ENCODE results near the gene FAM43A. TPM values are rescaled to one million over a fixed set of nuclear protein-coding genes. Genes with fewer than 3 reads are reported as not detected.

FAM43A gene
- total and polyA plus RNA-seq, 2 of the 4 experiments (the other 2 are of a cell fraction), result 3.0 to 11.5 TPM

GRCh38 chr3:194711286-194711685 lies 25.6 kb downstream of the FAM43A start:
- dilution Hi-C loops (cut with HindIII; ENCODE audit: low sequenced_read_pairs, unreplicated experiment), result no loop called here
- intact Hi-C loops (cut with micrococcal nuclease), result no loop called here
- CTCF ChIA-PET, result no interaction called here
- DNase-seq (no peak), ATAC-seq (ENCODE audit: low read depth) (no peak)
- in situ Hi-C loops (cut with MboI; ENCODE audit: low sequenced_read_pairs), result no loop called here
- H2BK15ac ChIP-seq (ENCODE audit: low read depth, low read length), result no peak overlapping the region
- H4K8ac ChIP-seq (ENCODE audit: low read depth in 2 of 2, low read length in 2 of 2), result no peak overlapping the region
- H3K56ac ChIP-seq (ENCODE audit: extremely low read depth, insufficient read depth, low read length), result no peak overlapping the region
- no peaks in the 10 kb centered on the region for H3K36me3 ChIP-seq (ENCODE audit: control insufficient read depth, insufficient read depth, low read length)
- no peak overlapping the region for H2AK5ac ChIP-seq (ENCODE audit: low read depth, low read length)
- H3K9me3 ChIP-seq (ENCODE audit: control insufficient read depth, insufficient read depth, low read length), result peaks cover 3% of the 10 kb centered on the region; the same call in 1 of the 2 replicates
- no peaks in the 10 kb centered on the region for H3K79me1 ChIP-seq (ENCODE audit: low read depth in 1 of 2, low read length in 2 of 2)
- no peak overlapping the region for H3K9ac ChIP-seq (ENCODE audit: low read depth, low read length)
- BruUV-seq (replicated peaks), result no TSS peak
- POLR2A ChIA-PET (ENCODE audit: unreplicated experiment), result no interaction called here
- no peak overlapping the region for H3K4ac ChIP-seq (ENCODE audit: low read depth, low read length)
- no peak overlapping the region for H3K23ac ChIP-seq (ENCODE audit: low read depth, low read length)
- no peak overlapping the region for H2AK9ac ChIP-seq (replicated peaks; ENCODE audit: low read depth, low read length, poor library complexity)
- no peak overlapping the region for H3K18ac ChIP-seq (ENCODE audit: low read depth, low read length)
- H3K4me3 ChIP-seq (ENCODE audit: insufficient read depth, low read depth, low read length), result no peak overlapping the region
- H3K9me1 ChIP-seq (ENCODE audit: insufficient read depth, low read length), result no peaks in the 10 kb centered on the region
- no peak overlapping the region for H4K91ac ChIP-seq (ENCODE audit: insufficient read depth, low read depth, low read length)
- no peak overlapping the region for H2BK5ac ChIP-seq (ENCODE audit: low read depth, low read length, poor library complexity, severe bottlenecking)
- no peak overlapping the region for H3K4me2 ChIP-seq (ENCODE audit: low read depth, low read length)
- no peak overlapping the region for H4K5ac ChIP-seq (ENCODE audit: low read depth, low read length)
- H2AFZ ChIP-seq (replicated peaks; ENCODE audit: low read length, poor library complexity), result no peak overlapping the region
- no peak overlapping the region for H3K14ac ChIP-seq (replicated peaks; ENCODE audit: low read depth, low read length)
- no peak for TF ChIP-seq POLR2A (IDR thresholded peaks at IDR 0.05; ENCODE audit: low read depth, low read length)
- TF ChIP-seq CHD1 (IDR thresholded peaks at IDR 0.05; ENCODE audit: low read depth, low read length), result no peak
- TF ChIP-seq RCOR1 (IDR thresholded peaks at IDR 0.05; ENCODE audit: insufficient replicate concordance, low read length), result no peak
- no peak for TF ChIP-seq CTCF (conservative IDR thresholded peaks at IDR 0.05; ENCODE audit: low read depth, low read length)
- no peak for TF ChIP-seq USF2 (IDR thresholded peaks at IDR 0.05; ENCODE audit: low read depth, low read length)
- TF ChIP-seq RAD21 (IDR thresholded peaks at IDR 0.05; ENCODE audit: low read length), result no peak
- no peak for TF ChIP-seq MAFK (IDR thresholded peaks at IDR 0.05; ENCODE audit: low read depth, low read length)
- TF ChIP-seq MAZ (IDR thresholded peaks at IDR 0.05; ENCODE audit: borderline replicate concordance, low read depth, low read length), result no peak
- no peak for TF ChIP-seq FOS (IDR thresholded peaks at IDR 0.05; ENCODE audit: low read depth, low read length)
- no peak for TF ChIP-seq ELK1 (IDR thresholded peaks at IDR 0.05; ENCODE audit: borderline replicate concordance, low read depth, low read length)
- TF ChIP-seq RFX5 (IDR thresholded peaks at IDR 0.05; ENCODE audit: low read depth, low read length), result no peak
- no peak overlapping the region for H2BK120ac ChIP-seq (ENCODE audit: low read depth, low read length)
- no peaks in the 10 kb centered on the region for H3K4me1 ChIP-seq (ENCODE audit: control insufficient read depth, insufficient read depth, low read length)
- no peak overlapping the region for H3K27ac ChIP-seq (ENCODE audit: insufficient read depth, low read length)
- H2BK20ac ChIP-seq (ENCODE audit: low read depth, low read length), result no peak overlapping the region
- peaks cover 25% of the 10 kb centered on the region for H3K27me3 ChIP-seq (ENCODE audit: control insufficient read depth, insufficient read depth, low read length)
- no peaks in the 10 kb centered on the region for H4K20me1 ChIP-seq (ENCODE audit: insufficient read depth, low read length)
- no CpG with 5 or more reads among the region's 3 CpGs for WGBS, 2 experiments (ENCODE audit: extremely low coverage in 2 of 2, insufficient read length in 1 of 2)

All from IMR-90 (cell line).